Measurements from ENCODE around the gene STK32B.
A peak's percentile ranks its signal among the peaks of the same experiment; 100 is the strongest.
"Not testable (repeated sequence)": the region's sequence is repeated elsewhere in the genome, so short reads cannot be mapped to it uniquely, and the experiment has no call there.

Gene STK32B

GRCh38 chr4:5165420-5166369 lies 114.4 kb downstream of the STK32B start:
- peak; percentile 54 for DNase-seq

GRCh38 chr4:5166377-5166776 lies 115.1 kb downstream of the STK32B start:
- no peak for DNase-seq

DNA sequence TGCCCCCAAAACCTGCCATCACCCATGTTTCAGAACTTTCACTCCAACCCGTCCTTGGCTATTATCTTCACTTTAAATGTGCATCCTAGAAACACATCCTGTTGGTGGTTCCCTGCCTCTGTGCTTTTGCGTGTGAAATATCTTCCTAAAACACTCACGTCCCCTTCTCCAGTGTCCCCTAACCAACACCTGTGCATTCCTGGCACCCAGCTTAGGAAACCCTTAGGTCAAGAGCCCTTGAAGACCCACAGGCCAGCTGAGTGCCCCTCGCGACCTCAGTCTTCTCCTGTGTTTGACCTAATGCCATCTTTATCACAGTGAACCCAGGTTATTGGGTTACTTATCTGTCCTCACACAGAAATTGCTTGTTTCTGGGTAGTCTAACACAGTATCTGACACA lies 117.6 kb downstream of the STK32B start:
- DNase-seq, result no peak

- DNase-seq, result not testable (repeated sequence)
Observed at GRCh38 chr4:5175836-5176235, 124.6 kb downstream of the STK32B start.

- no peak for DNase-seq
Observed at GRCh38 chr4:5184606-5185005, 133.3 kb downstream of the STK32B start.

GRCh38 chr4:5185551-5185950 lies 134.3 kb downstream of the STK32B start:
- DNase-seq, result no peak

GRCh38 chr4:5186271-5187064 lies 135.2 kb downstream of the STK32B start:
- DNase-seq, result no peak

GRCh38 chr4:5188130-5188529 lies 136.8 kb downstream of the STK32B start:
- DNase-seq, result no peak

DNA sequence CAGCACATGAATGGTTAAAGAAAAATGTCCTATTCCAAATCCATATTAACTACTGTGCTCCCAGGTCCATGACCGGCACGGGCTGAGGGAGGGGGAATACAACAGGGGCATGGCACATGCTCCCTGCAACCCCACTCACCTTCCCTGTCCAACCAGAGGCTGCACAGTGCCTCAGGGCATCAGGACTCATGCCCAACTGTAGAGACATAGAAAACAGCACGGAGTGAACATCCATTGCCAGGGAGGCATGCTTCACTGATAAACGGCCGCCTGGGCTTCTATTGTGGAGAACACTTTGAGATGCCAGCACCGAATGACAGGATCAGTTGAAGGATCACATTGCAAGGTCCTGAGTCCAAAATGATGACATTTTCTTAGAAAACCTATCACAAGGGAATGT lies 140.6 kb downstream of the STK32B start:
- DNase-seq, result no peak

DNA sequence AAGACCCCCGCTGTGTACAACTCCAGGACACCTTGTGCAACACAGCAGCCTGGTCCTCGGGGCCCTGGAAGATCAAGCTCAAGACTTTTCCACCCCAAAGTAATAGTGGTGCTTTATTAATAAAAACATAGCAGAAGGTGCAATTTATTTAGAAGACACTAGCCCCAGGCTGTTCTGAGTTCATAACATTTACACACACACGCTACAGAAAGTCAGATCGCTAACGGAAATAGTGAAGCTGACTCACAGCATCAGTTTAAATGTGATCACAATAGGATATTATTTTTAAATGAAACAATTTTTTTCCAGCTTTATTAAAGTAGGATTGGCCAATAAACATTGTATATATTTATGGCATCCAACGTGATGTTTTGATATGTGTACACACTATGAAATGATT lies 141.0 kb downstream of the STK32B start:
- DNase-seq, result no peak

GRCh38 chr4:5192678-5193077 lies 141.4 kb downstream of the STK32B start:
- no peak for DNase-seq

- peak; percentile 60 for DNase-seq
Observed at GRCh38 chr4:5198656-5199541, 147.6 kb downstream of the STK32B start.

DNA sequence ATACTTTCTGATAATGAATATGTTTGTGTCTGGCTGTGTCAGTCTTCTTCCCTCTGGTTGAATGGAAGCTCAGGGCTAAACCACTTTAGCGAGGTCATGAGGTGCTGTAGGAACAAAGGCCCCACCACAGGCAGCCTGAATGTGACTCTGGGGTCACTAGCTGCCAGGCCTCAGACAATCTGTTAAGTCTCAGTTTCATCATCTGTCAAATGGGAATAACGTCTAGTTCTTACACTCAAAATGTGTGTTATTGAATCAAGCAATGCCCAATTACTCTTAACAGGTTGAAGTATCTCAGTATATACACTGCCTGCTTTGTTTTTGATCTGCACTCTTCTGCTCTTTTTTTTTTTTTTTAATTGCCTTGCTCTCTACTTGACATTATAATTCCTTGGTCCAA lies 148.6 kb downstream of the STK32B start:
- no peak for DNase-seq

GRCh38 chr4:5200513-5200912 lies 149.2 kb downstream of the STK32B start:
- no peak for DNase-seq

DNA sequence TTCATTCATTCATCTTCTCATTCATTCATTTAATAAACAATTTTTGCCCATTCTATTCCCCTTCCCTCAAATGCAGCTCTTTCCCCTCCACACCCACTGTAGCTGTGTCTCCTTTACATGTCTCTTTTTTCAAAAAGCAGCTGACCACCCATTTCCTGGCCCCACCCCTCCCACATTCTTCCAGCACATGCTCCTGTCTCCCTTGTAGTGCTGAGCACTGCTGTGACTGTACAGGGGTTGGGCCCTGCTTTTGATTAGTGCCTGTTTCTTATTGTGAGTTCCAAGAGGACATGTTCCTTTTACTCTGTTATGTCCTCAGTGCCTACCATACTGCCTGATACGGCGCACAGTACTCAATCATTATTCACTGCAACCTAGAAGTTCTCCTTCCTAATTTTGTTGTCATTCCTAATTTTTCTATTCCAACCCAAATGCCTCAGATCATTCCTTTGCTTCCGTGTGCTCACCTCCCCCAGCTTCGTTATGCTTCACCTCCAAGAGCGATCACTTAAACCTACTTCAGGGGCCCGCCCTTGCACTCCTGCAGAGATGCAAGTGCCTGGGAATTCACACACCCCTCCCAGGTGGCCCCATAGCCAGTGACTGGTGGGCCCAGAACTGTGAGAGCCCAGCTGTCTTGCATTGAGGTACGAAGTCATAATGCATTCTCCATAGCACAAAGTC lies 152.2 kb downstream of the STK32B start:
- DNase-seq, result no peak

GRCh38 chr4:5203993-5204310 lies 152.7 kb downstream of the STK32B start:
- DNase-seq, result no peak

- DNase-seq, result no peak
Observed at GRCh38 chr4:5204781-5205180, 153.5 kb downstream of the STK32B start.

- DNase-seq, result no peak
Observed at GRCh38 chr4:5206016-5206790, 154.9 kb downstream of the STK32B start.

- no peak for DNase-seq
Observed at GRCh38 chr4:5209862-5210261, 158.6 kb downstream of the STK32B start.

DNA sequence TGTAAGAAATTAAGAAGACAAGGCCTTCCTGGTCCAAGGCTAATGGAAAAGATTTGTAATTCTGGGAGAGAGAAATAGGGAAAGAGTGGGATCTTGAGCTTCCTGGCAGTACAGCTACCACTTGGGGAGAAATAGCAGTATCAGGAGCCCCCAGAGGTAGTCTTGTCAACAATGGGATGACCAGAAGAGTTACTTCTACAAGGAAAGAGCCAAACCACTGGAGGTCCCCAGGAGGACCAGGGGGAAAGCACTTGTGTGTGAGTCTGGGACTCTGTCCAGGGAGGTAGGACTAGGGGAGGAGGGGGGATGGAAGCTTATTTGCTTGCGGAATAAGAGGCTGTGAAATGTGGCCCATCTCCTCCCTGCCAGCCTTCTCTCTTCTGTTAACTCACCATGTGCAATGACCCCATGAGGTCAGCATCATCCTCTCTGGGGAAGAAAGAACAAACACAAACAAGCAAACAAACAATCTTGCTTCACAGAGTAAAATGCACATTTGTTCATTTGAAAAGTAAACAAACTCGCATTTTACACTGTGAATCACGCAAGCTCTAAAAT lies 160.1 kb downstream of the STK32B start:
- DNase-seq, result no peak

Measured in retina (tissue), 1 donor.